Activated T-helper 1 cell treated with anti-CD3 and anti-CD28 coated beads, Interleukin-2, amount 50 U/mL, for 16 hours (primary cell): Measurements from ENCODE around the gene TCP11L1.
"Not testable (repeated sequence)": the region's sequence is repeated elsewhere in the genome, so short reads cannot be mapped to it uniquely, and the experiment has no call there.

ENCODE experiments used
- DNase-seq, 2 donors: peaks; one replicate each; pipeline ENCODE4 v3.0.0-alpha.2; 2020; ENCODE audit warnings: low read depth in 1 of 2, low spot score in 1 of 2

The TCP11L1 gene

DNA sequence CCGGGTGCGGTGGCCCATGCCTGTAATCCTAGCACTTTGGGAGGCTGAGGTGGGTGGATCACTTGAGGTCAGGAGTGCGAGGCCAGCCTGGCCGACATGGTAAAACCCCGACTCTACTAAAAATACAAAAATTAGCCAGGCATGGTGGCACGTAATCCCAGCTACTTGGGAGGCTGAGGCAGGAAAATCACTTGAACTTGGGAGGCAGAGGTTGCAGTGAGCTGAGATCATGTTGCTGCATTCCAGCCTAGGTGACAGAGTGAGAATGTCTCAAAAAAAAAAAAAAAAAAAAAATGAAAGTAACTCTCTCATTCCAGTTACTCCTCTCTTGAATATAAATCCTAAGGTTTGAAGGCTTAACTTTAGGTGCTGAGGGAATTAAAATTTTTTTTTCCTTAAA lies 10.2 kb upstream of the TCP11L1 start:
- DNase-seq = not testable (repeated sequence)

DNA sequence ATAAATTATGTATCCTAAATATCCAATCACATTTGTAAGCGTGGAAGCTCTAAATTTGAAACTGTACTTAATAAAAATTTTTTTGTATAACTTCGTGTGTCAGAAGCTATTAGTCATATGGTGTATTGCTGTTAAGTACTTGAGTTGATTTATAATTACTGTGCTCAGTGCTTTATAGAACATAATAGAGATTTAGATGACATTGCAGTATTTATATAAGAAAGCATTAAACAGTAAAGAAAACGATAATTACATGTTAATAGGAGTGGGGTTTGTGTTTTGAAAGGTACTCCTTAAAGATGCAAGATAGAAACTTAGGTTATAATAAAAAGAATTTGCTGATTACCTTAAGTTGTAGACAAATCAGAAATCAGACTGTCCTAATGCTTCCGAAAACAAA lies 5.9 kb upstream of the TCP11L1 start:
- DNase-seq = no peak

DNA sequence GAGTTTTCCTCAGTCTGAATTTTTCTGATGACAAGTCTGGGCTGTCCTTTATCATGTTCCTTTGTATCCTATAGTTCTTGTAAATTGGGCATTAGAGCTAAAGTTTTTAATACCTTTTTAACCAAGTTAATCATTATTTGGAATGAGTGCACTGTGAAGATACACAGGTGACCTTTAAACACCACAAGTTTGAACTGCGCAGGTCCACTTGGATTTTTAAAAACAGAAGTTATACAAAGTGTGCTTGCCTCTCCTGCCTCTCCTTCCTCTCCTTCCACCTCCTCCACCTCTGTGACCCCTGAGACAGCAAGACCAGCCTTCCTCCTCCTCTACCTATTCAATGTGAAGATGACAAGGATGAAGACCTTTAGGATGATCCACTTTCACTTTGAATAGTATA lies 4.4 kb upstream of the TCP11L1 start:
- no peak for DNase-seq

DNA sequence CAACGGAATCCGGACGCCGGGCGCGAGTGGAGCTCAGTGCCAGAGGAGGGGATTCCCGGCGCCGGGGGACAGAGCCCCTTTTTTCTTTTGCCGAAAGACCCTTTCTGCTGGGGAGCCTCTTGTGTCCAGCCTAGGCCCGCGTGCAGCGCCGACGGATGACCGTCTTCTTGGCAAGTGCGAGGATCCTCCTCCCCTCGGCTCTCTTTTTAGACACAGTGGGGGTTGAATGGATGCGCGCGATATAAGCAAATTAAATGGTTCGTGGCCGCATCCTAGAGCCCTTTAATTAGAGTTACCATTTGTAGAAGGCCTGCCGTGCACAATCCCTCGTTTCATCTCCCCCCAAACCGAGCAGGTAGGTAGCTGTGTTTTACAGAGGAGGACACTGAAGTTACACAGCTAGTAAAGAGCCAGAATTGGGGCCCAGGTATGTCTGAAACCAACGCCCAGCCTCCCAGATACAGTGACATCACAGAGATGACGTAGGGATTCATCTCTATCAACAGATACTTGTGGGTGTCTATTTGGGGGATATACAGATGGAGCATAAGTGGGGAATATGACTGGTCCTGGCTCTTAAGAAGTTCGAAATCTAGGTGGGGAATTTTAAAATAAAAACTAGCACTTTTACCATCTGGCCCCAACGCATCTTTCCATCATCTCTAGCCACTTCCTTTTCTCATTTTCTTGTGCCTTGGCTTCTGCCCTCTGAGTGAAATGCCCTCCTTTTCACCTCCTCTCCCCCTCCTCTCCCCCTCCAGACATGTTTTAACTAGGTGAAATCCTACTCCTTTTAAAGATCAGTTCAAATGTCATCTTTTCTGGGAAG lies 875 bp downstream of the TCP11L1 start:
- peak in 1 of 2 donors; percentile 2 for DNase-seq

DNA sequence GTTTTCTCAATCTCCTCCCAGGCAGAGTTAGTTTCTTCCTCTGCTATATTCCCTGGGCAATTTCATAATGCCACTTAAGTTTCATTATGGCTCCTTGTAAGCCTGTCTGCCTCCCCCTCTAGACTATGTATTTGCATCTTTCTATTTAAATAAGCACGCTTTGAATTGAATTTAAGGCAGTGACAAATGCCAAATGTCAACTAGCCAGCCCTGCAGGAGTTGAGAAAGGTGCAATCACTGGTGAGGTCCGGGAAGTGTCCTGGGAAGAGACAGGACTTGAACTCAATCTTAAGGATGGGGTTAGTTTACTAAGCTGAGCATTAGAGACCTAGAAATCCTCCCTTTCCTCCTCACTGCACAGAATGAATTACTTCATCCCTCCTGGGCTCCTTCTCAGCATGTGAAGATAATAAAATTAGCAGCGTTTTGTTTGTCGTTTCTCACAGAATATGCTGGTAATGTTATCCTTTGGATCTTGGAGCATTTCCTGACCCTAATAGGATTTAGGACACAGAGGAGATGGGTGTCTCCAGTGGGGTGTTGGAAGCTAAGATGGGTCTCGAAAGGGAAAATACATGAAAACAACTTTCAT lies 1.6 kb downstream of the TCP11L1 start:
- DNase-seq = no peak

DNA sequence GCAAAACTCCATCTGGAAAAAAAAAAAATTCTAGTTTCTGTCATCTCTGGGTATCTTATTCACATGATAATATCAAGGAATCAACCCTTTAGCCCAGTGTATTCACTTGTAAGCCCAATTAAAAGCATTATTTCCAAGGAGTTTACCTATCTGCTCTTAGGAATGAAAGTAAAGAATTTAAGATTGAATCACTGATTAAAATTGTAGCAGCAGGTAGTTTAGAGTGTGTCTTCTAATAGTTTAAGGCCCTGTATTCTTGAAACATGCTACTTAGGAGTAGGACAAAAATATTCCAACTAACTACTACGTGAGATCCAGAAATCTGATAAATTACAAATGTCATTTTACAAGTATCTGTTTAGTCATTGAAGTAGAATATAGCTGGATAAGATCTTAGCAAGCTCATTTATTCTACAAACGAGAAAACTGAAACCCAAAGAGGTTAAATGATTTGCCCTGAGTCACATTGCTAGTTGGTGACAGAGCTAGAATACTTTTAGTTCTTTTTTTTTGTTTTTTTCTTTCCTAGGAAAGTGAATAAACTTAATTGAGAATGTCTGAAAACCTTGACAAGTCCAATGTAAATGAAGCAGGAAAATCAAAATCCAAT lies 4.0 kb downstream of the TCP11L1 start:
- DNase-seq = no peak

DNA sequence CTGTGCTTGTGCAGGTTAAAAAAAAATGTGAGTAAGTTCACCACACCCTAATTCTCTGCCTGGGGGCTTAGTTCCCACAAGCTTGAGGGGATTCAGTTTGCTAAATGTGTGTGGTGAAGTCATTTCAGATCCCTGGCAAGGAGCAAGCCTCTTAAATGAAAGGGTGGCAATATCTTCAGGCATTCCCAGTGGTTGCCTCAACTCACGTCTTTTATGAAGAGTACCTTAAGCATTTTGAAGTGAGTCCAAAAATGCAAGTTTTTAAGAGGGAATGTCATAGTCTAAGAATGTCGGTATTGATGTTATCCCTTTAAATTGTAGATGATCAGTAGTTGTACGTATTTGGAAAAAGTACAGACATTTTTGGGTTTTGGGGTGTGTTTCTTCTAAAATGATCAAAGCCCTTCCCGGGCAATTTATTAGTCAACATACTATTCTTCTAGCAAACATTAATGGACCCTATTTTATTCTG lies 4.9 kb downstream of the TCP11L1 start:
- DNase-seq = no peak

DNA sequence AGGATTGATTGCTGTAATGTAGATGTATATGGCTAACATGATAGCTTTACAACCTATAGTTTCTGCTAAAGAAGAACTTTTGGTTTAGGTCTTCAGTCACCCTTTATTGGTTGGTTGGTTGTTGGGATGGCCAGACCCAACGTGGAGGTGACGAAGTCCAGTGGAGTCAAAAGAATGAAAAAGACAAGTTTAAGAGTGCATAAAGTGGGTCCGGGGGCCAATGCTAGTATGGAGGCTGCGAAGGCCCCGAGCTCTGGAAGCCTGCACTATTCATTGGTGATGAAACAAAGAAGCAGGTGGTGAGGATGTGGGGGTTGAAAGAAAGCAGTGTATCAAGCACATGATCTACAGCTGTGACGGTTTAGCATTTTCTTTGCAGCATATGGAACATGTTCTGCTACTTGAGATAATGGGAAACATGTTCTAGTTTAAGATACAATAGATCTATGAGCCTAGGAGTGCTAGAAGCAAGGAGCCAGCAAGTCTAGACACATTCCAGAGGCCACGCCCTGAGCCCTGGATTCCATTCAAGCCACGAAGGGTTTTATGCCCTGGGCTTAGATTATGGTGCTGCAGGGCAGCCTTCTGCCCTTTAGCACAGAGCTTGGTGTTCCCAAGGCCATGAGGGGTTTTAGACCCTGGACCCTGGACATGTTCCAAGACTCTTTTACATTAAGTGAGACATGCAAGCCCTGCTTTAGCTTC lies 6.3 kb downstream of the TCP11L1 start:
- DNase-seq = no peak

DNA sequence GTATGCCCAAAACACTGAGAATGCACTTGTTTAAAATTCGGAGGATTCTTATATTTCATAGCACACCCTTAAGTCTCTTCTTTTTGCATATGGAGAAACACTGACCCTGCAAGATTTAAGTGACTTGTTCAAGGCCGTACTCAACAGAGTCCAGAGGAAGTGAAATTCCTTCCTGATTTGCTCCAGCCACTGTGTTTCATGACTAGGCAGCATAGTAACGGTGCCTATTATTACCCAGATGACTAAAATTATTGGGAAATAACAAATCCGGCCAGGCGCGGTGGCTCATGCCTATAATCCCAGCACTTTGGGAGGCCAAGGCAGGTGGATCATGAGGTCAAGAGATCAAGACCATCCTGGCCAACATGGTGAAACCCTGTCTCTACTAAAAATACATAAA lies 9.3 kb downstream of the TCP11L1 start:
- DNase-seq = not testable (repeated sequence)

DNA sequence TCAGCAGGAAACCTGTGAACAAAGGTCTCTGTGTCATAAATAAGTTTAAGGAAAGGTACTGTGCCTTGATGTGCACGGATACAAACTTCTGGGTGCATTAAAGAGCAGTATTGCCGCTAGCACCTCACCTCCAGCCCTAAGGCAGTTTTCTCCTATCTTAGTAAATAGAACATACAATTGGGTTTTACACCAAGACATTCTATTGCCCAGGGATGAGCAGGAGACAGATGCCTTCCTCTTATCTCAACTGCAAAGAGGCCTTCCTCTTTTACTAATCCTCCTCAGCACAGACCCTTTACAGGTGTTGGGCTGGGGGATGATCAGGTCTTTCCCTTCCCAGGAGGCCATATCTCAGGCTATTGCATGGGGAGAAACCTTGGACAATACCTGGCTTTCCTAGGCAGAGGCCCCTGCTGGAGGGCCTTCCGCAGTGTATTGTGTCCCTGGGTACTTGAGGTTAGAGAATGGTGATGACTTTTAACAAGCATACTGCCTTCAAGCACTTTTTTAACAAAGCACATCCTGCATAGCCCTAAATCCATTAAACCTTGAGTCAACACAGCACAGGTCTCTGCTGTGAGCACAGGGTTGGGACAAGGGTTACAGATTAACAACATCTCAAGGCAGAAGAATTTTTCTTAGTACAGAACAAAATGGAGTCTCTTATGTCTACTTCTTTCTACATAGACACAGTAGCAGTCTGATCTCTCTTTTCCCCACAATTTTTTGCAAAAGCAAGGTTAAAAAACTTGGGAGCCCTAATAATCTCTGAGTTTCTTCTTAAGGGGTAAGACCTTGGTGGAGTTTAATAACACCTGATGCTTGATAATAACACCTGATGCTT lies 10.4 kb downstream of the TCP11L1 start:
- not testable (repeated sequence) for DNase-seq

DNA sequence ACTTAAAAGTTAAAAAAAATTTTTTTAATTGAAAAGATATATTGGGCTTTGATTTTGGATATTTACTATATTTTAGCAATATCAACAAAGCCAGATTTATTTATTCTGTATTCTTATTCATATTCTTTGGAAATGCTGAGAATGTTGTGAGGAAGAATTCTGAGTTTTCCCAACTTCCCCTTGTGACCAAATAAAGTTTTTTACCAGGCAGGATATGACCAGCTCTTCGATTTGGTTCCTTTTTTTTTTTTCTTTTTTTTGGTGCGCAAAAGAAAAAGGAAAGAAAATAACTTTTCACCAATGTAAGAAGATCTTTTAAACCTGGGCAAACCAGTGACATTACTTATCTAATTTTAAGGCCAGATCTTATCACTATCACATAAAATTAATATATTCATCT lies 12.9 kb downstream of the TCP11L1 start:
- DNase-seq = no peak

DNA sequence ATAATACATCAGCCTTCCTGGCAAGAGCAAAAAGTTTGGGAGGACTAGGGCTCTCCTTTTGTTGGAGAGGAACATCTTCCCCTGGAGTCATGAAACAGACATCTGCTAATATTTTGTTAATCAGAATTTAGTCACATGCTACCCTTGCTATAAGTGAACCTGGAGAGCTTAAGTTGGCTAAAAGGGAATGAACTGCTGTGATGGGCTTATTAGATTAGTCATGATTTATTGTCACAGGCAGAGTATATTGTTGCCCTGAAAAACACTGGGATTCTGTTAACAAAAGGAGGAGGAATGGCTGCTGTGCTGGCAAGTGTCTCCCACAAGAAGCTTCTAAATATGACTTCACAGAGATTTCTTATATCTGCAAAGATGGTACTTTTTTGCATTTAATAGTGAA lies 16.0 kb downstream of the TCP11L1 start:
- no peak for DNase-seq

DNA sequence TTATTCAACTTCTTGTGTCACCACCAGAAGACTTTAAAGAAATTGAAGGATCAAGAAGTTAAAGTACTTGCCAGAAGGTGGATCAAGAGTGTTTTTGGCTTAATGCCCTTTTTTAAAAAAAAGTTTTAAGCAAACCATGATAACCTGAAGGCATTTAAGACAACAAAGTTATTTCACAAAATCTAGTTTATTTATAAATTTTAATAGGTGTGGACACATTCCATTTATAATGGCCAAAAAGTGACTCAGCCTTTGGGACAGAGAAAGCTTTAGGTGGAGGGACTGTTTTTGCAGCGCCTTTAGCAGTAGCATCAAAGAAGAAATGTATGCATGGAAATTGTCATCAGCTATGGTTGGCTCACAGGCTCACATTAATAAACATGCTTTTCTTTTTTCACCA lies 17.9 kb downstream of the TCP11L1 start:
- DNase-seq = no peak

DNA sequence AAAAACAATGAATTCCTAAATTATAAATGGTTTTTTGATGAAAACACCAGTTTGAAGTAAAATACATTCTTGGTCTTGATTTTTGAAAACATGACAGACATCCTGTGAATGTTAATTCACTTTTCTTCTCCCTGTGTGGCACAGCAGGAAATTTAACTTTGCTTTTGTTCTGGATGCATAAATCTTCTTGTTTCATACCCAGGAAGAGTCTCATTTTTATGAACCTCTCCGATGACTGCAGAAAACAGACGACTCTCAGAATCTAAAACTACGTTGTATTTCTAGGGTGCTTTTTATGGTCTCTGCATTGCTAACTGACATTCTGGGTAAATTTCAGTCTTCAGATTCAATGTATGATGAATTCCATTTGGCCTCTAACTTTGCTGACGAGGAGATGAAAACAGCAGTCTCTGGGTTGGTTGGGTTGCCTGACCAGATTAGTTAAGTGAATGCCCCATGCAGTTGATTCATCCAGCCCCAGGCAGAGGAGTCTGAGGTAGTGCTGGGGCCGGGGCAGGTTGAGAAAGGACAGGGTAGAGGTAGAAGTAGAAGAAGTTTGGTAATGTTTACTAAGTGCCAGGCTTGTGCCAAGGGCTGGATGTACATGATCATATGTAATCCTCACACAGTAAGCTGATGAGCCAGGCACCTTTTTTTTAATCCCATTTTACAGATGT lies 20.1 kb downstream of the TCP11L1 start:
- no peak for DNase-seq

DNA sequence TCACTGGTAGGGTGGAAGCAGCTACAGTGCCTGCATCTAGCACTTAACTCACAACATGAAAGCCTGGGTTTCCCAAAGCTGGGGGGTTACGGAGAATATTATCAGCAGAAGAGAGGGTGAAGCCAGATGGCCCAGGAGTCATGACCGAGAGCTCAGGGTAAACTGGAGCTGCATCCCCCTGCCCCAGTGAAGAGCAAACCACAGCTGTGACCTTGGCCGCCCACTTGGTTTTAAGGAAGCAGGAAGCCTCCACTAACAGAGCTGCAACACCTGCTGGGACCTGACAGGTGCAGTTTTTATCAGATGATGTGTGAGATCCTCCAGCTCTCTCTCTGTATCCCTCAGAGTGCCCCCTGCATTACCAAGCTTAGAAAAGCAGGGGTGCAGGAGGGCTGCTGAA lies 20.9 kb downstream of the TCP11L1 start:
- DNase-seq = no peak

DNA sequence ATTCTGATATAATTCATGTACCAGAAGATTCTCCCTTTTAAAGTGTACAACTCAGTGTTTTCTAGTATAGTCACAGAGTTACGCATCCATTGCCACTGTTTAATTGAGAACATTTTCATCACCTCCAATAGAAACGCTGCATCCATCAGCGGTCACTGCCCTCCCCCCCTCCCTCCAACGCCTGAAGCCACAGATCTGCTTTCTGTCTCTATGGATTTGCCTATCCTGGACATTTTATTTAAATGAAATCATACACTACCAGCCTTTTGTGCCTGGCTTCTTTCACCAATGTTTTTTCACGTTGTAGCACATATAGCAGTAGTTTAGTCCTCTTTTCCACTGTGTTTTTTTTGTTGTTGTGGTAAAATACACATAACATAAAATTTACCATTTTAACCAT lies 22.8 kb downstream of the TCP11L1 start:
- DNase-seq = no peak

DNA sequence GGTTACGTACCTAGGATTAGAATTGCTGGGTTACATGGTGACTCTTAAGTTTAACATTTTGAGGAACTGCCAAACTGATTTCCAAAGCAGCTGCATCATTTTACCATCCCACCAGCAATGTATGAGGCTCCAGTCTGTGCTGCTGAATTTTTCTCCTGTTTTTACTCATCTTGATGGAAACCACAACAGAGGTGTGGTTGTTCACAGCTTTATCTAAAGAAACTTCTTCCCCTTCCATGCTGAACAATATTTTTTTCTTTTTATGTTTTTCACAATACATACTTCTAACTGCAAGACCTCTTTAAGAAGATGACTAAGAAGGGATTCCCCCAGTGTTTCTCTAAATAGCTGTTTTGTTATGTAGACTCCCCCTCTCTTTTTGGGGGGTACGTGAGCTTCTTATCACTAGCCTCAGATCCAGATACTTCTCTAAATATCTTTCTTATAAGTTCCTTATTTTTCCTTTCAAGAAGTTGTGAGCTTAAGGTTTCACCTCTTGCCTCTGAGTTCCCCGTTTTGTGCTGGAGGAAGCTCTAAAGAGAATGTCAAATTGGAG lies 24.0 kb downstream of the TCP11L1 start:
- no peak for DNase-seq

DNA sequence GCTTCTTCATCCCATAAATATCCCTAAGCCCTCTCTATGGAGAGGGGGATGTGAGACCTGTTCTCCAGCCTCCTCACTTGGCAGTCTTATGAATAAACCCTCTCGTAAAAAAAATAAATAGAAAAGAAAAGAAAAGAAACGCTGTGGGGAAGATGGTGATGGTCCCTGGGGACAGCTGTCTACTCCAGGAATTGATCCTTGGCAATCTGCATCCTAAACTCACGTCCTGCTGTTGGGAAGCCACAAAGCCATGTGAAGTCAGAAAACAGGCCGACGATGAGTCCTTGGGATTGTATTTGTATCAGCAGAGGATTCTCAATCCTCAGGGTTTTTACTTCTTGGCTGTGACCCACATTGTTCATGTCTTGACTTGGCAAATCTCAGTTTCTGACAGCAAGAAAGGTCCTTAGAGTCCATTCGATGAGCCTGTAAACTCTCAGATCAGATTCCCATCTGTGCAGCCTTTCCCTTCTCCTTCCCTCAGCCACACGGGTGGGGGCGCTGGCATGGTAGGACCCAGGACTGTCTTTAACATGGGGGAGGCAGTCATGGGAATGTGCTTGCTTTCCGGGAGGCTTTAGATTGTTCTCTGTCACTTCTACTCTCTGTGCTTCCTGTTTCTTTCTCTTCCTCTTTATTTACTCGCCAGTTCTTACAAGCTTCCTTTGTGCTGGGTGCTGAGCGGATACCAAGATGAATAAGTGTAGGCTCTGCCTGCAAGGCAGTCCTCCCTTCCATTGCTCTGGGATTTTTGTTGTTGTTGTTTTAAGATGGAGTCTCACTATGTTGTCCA lies 24.9 kb downstream of the TCP11L1 start:
- DNase-seq = no peak

DNA sequence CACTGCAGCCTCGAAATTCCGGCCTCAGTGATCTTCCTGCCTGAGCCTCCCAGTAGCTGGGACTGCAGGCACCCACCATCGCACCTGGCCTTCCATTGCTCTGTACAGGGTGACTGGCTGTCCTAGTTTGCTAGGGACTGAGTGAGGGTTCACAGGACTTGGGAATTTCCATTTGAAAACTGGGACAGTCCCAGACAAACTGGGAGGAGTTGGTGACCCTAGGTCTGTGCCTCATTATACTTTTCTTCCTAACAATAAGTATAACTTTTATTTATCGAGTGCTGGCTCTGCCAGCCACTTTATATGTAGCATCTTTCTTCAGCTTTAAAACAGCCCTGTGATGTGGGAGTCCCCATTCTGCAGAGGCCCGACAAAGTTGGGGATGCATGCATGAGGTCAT lies 25.5 kb downstream of the TCP11L1 start:
- DNase-seq = no peak
